ENCODE data around the gene NAA20.

NAA20 gene

GRCh38 chr20:20076297-20077065 is 59.3 kb downstream of the NAA20 start:
- TF ChIP-seq CTCF (conservative IDR thresholded peaks at IDR 0.05) (no peak), ZFX (IDR thresholded peaks at IDR 0.05) (no peak)
- H3K27ac ChIP-seq: no peak overlapping the region

- TF ChIP-seq ZFX (IDR thresholded peaks at IDR 0.05): no peak
- TF ChIP-seq CTCF (conservative IDR thresholded peaks at IDR 0.05): no peak
- no peak overlapping the region for H3K27ac ChIP-seq
Observed at GRCh38 chr20:20078041-20078440, 60.9 kb downstream of the NAA20 start.

GRCh38 chr20:20079102-20079784 is 62.1 kb downstream of the NAA20 start:
- TF ChIP-seq CTCF (conservative IDR thresholded peaks at IDR 0.05) (no peak), ZFX (IDR thresholded peaks at IDR 0.05) (no peak)
- H3K27ac ChIP-seq: no peak overlapping the region
